Stimulated activated CD4-positive, alpha-beta T cell treated with anti-CD3 and anti-CD28 coated beads, Interleukin-12 subunit alpha, Interleukin-12 subunit beta, amount 100 ng/mL, for 48 hours (primary cell): ENCODE data around the gene FOXD4.
"Not testable (repeated sequence)": the region's sequence is repeated elsewhere in the genome, so short reads cannot be mapped to it uniquely, and the experiment has no call there.

Experiments
- DNase-seq, 3 donors: peaks; one replicate each; pipeline ENCODE4 v3.0.0-alpha.2; 2020; ENCODE audit warnings: low read depth in 2 of 3, low spot score in 1 of 3

FOXD4 gene

GRCh38 chr9:94323-94722 is 23.9 kb downstream of the FOXD4 start:
- DNase-seq: not testable (repeated sequence)

DNA sequence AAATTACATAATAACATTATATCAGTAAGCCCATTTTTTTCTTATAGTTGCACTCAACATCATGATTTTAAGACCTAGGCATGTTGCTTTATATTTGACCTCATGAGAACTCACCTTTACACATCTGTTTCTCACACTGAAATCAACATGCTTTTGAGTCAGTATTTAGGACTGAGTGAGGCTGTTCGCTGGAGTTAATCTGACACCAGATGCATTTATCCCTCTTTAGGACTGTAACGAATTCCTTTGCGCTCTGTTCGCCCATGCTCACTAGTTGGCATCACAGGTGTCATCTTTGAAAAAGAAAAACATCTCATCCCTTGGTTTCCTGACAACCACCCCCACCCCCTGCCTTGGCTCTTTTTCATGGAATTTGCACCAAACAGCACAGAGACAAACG is 24.3 kb downstream of the FOXD4 start:
- DNase-seq: not testable (repeated sequence)

GRCh38 chr9:90851-91250 is 27.4 kb downstream of the FOXD4 start:
- DNase-seq: not testable (repeated sequence)

DNA sequence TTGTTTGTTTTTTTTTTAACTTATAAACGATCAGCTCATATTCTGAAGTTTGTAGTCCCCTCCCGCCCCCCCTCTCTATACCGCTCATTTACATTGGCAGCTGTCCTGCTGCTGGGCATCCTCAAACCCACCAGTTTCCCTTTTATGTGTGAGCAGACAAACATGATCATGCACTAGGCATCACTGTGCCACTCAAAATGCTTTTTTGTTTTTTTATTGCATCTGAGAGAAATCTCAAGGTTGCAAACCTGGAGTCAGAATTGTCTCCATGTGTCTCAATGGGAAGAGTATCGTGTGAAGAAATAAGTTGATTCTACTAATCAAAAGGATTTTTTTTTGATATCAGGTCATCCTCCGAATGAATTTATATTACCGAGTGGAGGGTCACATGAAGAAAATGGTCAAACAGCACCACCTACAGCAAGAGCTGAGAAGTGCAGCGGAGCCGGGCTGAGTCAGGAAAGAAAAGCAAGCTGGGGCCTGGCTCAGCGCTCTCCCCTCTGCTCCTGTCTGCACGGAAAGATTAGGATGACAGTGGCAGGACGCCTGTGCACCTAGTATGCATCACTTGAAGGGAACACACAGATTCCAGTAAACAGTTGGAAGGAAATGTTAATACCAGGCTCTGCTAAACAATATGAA is 29.7 kb downstream of the FOXD4 start:
- DNase-seq: not testable (repeated sequence)

DNA sequence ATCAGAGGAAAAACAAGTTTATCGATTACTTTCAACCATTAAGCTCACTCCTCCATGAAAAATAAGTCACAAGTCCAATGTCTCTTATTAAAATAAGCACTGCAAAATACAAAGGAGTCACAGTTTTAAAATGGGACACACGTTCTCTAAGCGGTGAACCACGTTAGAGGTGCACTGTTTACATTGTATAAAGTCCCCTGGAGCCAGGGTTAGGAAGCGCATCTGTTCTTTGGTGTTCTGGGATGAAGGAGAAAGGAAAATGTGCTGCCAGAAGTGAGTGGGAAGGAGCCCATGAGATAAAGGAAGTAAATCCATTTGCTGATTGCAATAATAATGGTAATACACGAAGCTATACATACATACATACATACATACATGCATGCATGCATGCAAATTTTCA is 30.4 kb downstream of the FOXD4 start:
- not testable (repeated sequence) for DNase-seq

DNA sequence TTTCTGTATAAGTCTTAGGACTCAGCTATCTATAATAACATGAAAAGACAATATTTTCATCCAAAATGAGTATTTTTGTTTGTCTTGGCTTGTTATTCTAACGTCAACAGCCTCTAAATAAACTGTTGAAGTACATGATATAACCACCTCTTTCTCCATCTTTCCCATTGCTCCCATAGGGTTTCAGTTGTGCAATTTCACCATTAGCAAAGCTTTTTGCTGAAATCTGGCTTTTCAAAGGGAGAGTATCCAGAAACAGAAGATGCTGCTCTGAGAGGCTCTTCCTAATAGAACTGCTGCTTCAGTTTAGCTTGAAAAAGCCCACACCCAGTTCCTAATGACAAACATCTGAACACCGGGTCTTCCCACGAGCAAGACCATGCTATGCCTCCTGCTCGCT is 31.1 kb downstream of the FOXD4 start:
- not testable (repeated sequence) for DNase-seq

- DNase-seq: not testable (repeated sequence)
Measured at GRCh38 chr9:86697-87096, 31.5 kb downstream of the FOXD4 start.

DNA sequence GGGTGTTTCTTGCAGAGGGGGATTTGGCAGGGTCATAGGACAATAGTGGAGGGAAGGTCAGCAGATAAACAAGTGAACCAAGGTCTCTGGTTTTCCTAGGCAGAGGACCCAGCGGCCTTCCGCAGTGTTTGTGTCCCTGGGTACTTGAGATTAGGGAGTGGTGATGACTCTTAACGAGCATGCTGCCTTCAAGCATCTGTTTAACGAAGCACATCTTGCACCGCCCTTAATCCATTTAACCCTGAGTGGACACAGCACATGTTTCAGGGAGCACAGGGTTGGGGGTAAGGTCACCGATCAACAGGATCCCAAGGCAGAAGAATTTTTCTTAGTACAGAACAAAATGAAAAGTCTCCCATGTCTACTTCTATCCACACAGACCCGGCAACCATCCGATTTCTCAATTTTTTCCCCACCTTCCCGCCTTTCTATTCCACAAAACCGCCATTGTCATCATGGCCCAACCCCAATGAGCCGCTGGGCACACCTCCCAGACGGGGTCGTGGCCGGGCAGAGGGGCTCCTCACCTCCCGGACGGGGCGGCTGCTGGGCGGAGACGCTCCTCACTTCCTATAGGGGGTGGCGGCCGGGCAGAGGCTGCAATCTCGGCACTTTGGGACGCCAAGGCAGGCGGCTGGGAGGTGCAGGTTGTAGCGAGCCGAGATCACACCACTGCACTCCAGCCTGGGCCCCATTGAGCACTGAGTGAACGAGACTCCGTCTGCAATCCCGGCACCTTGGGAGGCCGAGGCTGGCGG is 35.1 kb downstream of the FOXD4 start:
- DNase-seq: not testable (repeated sequence)

GRCh38 chr9:78333-78732 is 39.9 kb downstream of the FOXD4 start:
- not testable (repeated sequence) for DNase-seq

- not testable (repeated sequence) for DNase-seq
Measured at GRCh38 chr9:76389-76788, 41.8 kb downstream of the FOXD4 start.

DNA sequence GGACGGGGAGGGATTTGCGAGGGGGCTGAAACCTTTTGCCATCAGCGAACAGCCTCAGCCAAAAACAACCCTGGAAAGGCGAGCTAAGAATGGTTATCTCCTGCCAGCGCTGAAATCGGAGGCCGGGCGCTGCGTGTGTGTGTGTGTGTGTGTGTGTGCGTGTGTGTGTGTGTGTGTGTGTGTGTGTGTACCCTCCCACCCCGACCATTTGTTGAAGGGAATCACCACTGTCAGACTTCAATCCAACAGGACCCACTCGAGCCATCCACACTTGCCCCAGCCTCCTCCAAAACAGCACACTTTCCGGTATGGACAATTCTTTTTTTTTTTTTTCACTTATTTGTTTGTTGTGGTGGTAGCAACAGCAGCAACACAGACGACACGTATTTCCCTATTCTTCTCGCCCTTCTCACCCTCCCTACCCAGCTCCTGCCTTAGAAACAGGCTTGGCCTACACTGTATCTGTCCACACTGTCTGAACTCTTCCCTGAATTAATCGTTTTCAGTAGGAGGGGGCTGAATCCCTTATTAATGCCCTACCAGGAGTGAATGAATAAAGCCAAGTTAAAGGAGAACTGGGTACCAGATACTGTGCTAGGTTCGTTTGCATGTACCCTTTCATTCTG is 44.2 kb downstream of the FOXD4 start:
- DNase-seq: not testable (repeated sequence)

DNA sequence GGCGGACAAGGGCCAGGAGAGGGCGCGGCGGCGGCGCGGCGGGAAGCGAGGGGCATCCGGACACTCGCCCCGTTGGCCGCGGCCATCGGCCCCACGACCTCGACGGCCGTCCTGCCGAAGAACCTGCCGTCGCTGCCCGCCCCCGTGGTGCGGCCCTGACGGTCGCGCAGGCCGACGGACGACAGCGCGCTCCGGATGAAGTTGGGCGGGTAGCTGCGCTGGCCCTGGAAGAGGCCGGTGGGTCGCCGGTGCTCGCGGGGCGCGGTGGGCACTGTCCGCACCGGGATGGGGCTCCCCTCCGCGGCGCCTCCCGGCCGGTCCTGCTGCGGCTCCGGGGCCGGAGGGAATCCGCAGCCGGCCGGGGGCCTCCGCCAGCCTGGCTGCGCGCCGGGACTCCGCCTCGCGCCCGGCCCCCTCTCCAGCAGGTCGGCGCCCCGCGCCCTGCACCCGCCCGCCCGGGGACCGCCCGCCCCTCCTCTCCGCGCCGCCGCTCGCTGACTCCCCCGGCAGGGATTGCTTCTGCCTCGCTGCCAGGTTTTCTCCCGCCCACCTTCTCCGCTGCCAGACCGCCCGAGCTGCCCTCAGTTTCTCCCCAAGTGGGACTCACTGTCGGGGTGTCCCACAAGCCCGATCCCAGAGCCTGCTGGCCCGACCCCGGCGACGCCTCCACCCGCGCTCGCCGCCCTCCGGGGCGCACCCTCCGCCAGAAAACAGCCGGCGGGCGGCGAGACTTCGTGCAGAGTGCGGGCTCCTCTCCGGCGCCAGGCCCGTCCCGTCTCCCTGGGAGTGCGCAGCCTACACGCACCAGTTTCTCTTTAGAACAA is 44.9 kb downstream of the FOXD4 start:
- not testable (repeated sequence) for DNase-seq
